Stimulated activated CD8-positive, alpha-beta memory T cell treated with anti-CD3 and anti-CD28 coated beads, Interleukin-7, amount 100 ng/mL, for 24 hours (primary cell): ENCODE measurements around the gene COMMD10.
"Not testable (repeated sequence)": the region's sequence is repeated elsewhere in the genome, so short reads cannot be mapped to it uniquely, and the experiment has no call there.

ENCODE experiments used
- DNase-seq: peaks from one replicate; pipeline ENCODE4 v3.0.0-alpha.2; 2020; ENCODE audit warnings: low read depth

COMMD10 gene

GRCh38 chr5:116097301-116097700 is 12.5 kb downstream of the COMMD10 start:
- no peak for DNase-seq

GRCh38 chr5:116098998-116099397 is 14.2 kb downstream of the COMMD10 start:
- DNase-seq = no peak

- not testable (repeated sequence) for DNase-seq
Measured at GRCh38 chr5:116104941-116105340, 20.1 kb downstream of the COMMD10 start.

- no peak for DNase-seq
Measured at GRCh38 chr5:116115163-116115562, 30.3 kb downstream of the COMMD10 start.

- DNase-seq = no peak
Measured at GRCh38 chr5:116130471-116130870, 45.6 kb downstream of the COMMD10 start.

GRCh38 chr5:116130976-116131375 is 46.2 kb downstream of the COMMD10 start:
- DNase-seq = no peak

GRCh38 chr5:116133281-116133680 is 48.5 kb downstream of the COMMD10 start:
- DNase-seq = no peak

GRCh38 chr5:116135344-116135743 is 50.5 kb downstream of the COMMD10 start:
- DNase-seq = no peak

- DNase-seq = no peak
Measured at GRCh38 chr5:116137544-116138378, 52.9 kb downstream of the COMMD10 start.

GRCh38 chr5:116142495-116142894 is 57.7 kb downstream of the COMMD10 start:
- no peak for DNase-seq

GRCh38 chr5:116144103-116144502 is 59.3 kb downstream of the COMMD10 start:
- no peak for DNase-seq

GRCh38 chr5:116144991-116145390 is 60.2 kb downstream of the COMMD10 start:
- DNase-seq = no peak

- no peak for DNase-seq
Measured at GRCh38 chr5:116145416-116145815, 60.6 kb downstream of the COMMD10 start.

- DNase-seq = no peak
Measured at GRCh38 chr5:116152169-116152568, 67.3 kb downstream of the COMMD10 start.

- no peak for DNase-seq
Measured at GRCh38 chr5:116153687-116154174, 68.9 kb downstream of the COMMD10 start.

- no peak for DNase-seq
Measured at GRCh38 chr5:116154252-116154651, 69.4 kb downstream of the COMMD10 start.

GRCh38 chr5:116154931-116155330 is 70.1 kb downstream of the COMMD10 start:
- DNase-seq = no peak

GRCh38 chr5:116157902-116158301 is 73.1 kb downstream of the COMMD10 start:
- no peak for DNase-seq

GRCh38 chr5:116159006-116159405 is 74.2 kb downstream of the COMMD10 start:
- DNase-seq = no peak

- DNase-seq = no peak
Measured at GRCh38 chr5:116174111-116174510, 89.3 kb downstream of the COMMD10 start.

GRCh38 chr5:116176121-116176520 is 91.3 kb downstream of the COMMD10 start:
- DNase-seq = no peak

GRCh38 chr5:116178925-116179324 is 94.1 kb downstream of the COMMD10 start:
- DNase-seq = no peak

- no peak for DNase-seq
Measured at GRCh38 chr5:116209166-116209565, 124.3 kb downstream of the COMMD10 start.

GRCh38 chr5:116212225-116212624 is 127.4 kb downstream of the COMMD10 start:
- no peak for DNase-seq
